HG03097 (cell line): ENCODE results near the gene KRT5.
"Not testable (repeated sequence)": the region's sequence is repeated elsewhere in the genome, so short reads cannot be mapped to it uniquely, and the experiment has no call there.

Experiments
- ATAC-seq: cut with Tn5 transposase; IDR thresholded peaks from one replicate; pipeline ENCODE4 v1.9.1; 2021; ENCODE audit not compliant: unreplicated experiment, low FRiP score

KRT5 gene

GRCh38 chr12:52497975-52498374, 22.2 kb downstream of the KRT5 start:
- ATAC-seq = no peak

- no peak for ATAC-seq
These were observed 23.6 kb downstream of the KRT5 start for GRCh38 chr12:52496590-52497071.

- no peak for ATAC-seq
These were observed 24.1 kb downstream of the KRT5 start for GRCh38 chr12:52496054-52496453.

GRCh38 chr12:52495389-52495788, 24.8 kb downstream of the KRT5 start:
- no peak for ATAC-seq

GRCh38 chr12:52494518-52494917, 25.7 kb downstream of the KRT5 start:
- no peak for ATAC-seq

- no peak for ATAC-seq
These were observed 26.1 kb downstream of the KRT5 start for GRCh38 chr12:52494100-52494499.

- no peak for ATAC-seq
These were observed 27.0 kb downstream of the KRT5 start, which contains the start of gene KRT6A for GRCh38 chr12:52493172-52493571. Gene KRT6A, minus strand, starts transcription at chr12:52493257. Its CDS starts 69 bp downstream, at chr12:52493188.

GRCh38 chr12:52492405-52492804, 27.8 kb downstream of the KRT5 start:
- ATAC-seq = not testable (repeated sequence)

GRCh38 chr12:52491495-52491894, 28.7 kb downstream of the KRT5 start:
- not testable (repeated sequence) for ATAC-seq

GRCh38 chr12:52488736-52489135, 31.5 kb downstream of the KRT5 start:
- ATAC-seq = no peak

GRCh38 chr12:52487744-52488443, 32.3 kb downstream of the KRT5 start:
- ATAC-seq = not testable (repeated sequence)

- ATAC-seq = no peak
These were observed 33.0 kb downstream of the KRT5 start for GRCh38 chr12:52487211-52487610.

- no peak for ATAC-seq
These were observed 33.8 kb downstream of the KRT5 start for GRCh38 chr12:52486166-52487105.

GRCh38 chr12:52480073-52480472, 40.1 kb downstream of the KRT5 start:
- ATAC-seq = no peak

- ATAC-seq = no peak
These were observed 42.5 kb downstream of the KRT5 start for GRCh38 chr12:52477651-52478050.

- ATAC-seq = no peak
These were observed 46.0 kb downstream of the KRT5 start for GRCh38 chr12:52474212-52474611.

- ATAC-seq = no peak
These were observed 46.4 kb downstream of the KRT5 start, which contains the start of gene KRT6C for GRCh38 chr12:52473768-52474167. Gene KRT6C, minus strand, starts transcription at chr12:52473805. Its CDS starts 68 bp downstream, at chr12:52473737.

GRCh38 chr12:52469853-52470252, 50.3 kb downstream of the KRT5 start:
- ATAC-seq = no peak

- ATAC-seq = no peak
These were observed 55.3 kb downstream of the KRT5 start for GRCh38 chr12:52464897-52465296.
